CD14-positive monocyte (primary cell): Measurements from ENCODE around the gene AKAP12. TPM values are rescaled to one million over a fixed set of nuclear protein-coding genes. Genes with fewer than 3 reads are reported as not detected.
A peak's percentile ranks its signal among the peaks of the same experiment; 100 is the strongest.
"Not testable (repeated sequence)": the region's sequence is repeated elsewhere in the genome, so short reads cannot be mapped to it uniquely, and the experiment has no call there.

Source experiments
- DNase-seq, 3 donors: peaks; one replicate each; pipeline ENCODE4 v3.0.0-alpha.2; 2011 to 2022
- H2AFZ ChIP-seq: 2 replicates; pipeline ENCODE4 v1.6.0; 2012; ENCODE audit warnings: mild to moderate bottlenecking, low read depth, low read length, inconsistent platforms; ENCODE audit not compliant: insufficient read depth, poor library complexity, severe bottlenecking
- H3K27ac ChIP-seq, 2 donors: 1 replicate in 1 of 2; 2 replicates in 1 of 2; pipeline ENCODE4 v1.5.1; 2012 to 2013; ENCODE audit warnings: low read length in 2 of 2, control low read depth in 1 of 2, inconsistent platforms in 1 of 2, low read depth in 1 of 2, mild to moderate bottlenecking in 1 of 2
- H3K27me3 ChIP-seq, 2 donors: one replicate each; pipeline versions ENCODE4 v1.6.0 to v1.6.1; 2011 to 2013; ENCODE audit warnings: low read length in 2 of 2; ENCODE audit not compliant: control insufficient read depth in 2 of 2, insufficient read depth in 2 of 2
- H3K36me3 ChIP-seq, 2 donors: replicated peaks in 1 of 2; 1 replicate in 1 of 2; 2 replicates in 1 of 2; pipeline versions ENCODE4 v1.5.1 to v1.6.1; 2012 to 2013; ENCODE audit warnings: low read length in 2 of 2, control low read depth in 1 of 2, inconsistent platforms in 1 of 2, mild to moderate bottlenecking in 1 of 2; ENCODE audit not compliant: insufficient read depth in 2 of 2, control insufficient read depth in 1 of 2
- H3K4me1 ChIP-seq, 2 donors: 1 replicate in 1 of 2; 2 replicates in 1 of 2; pipeline versions ENCODE4 v1.5.1 to v1.6.1; 2012 to 2013; ENCODE audit warnings: low read length in 2 of 2, control low read depth in 1 of 2, inconsistent platforms in 1 of 2, mild to moderate bottlenecking in 1 of 2, moderate library complexity in 1 of 2; ENCODE audit not compliant: insufficient read depth in 2 of 2, control insufficient read depth in 1 of 2
- H3K4me2 ChIP-seq: replicated peaks from 2 replicates; pipeline ENCODE3; 2012; ENCODE audit warnings: low read length, moderate library complexity, mild to moderate bottlenecking; ENCODE audit not compliant: poor library complexity, severe bottlenecking; ENCODE audit errors: extremely low read depth
- H3K4me3 ChIP-seq, 3 experiments: fragments of 200-600 bp in 1 of 3; sonication (generic) in 1 of 3; replicated peaks in 1 of 3; 1 replicate in 2 of 3; 2 replicates in 1 of 3; pipeline ENCODE4 v1.5.1; 2011 to 2013; ENCODE audit warnings: low read length in 3 of 3, mild to moderate bottlenecking in 3 of 3, control low read depth in 2 of 3, low read depth in 2 of 3, inconsistent platforms in 1 of 3, moderate library complexity in 1 of 3
- H3K79me2 ChIP-seq: 2 replicates; pipeline ENCODE4 v1.6.0; 2012; ENCODE audit warnings: mild to moderate bottlenecking, control low read depth, inconsistent platforms, low read length, moderate library complexity; ENCODE audit not compliant: insufficient read depth
- H3K9ac ChIP-seq: 2 replicates; pipeline ENCODE4 v1.6.0; 2017; ENCODE audit warnings: low read length, mild to moderate bottlenecking; ENCODE audit not compliant: insufficient read depth, poor library complexity, severe bottlenecking
- H3K9me3 ChIP-seq, 2 donors: replicated peaks in 1 of 2; 1 replicate in 1 of 2; 2 replicates in 1 of 2; pipeline versions ENCODE4 v1.5.1 to v1.6.1; 2012 to 2013; ENCODE audit warnings: low read length in 2 of 2, control low read depth in 1 of 2; ENCODE audit not compliant: control insufficient read depth in 1 of 2, insufficient read depth in 1 of 2
- H4K20me1 ChIP-seq: 2 replicates; pipeline ENCODE4 v1.6.0; 2012; ENCODE audit warnings: mild to moderate bottlenecking, low read length, control low read depth, moderate library complexity; ENCODE audit not compliant: insufficient read depth
- H3K27ac Mint-ChIP-seq, 7 donors: one replicate each; pipeline ENCODE4 v1.8.0; 2020; ENCODE audit warnings: mild to moderate bottlenecking in 7 of 7, mixed read lengths in 7 of 7, moderate library complexity in 6 of 7, inconsistent platforms in 2 of 7
- H3K27me3 Mint-ChIP-seq, 3 donors: one replicate each; pipeline ENCODE4 v1.8.0; 2021 to 2022; ENCODE audit warnings: low read depth in 3 of 3, mild to moderate bottlenecking in 3 of 3, mixed read lengths in 3 of 3, moderate library complexity in 3 of 3, inconsistent platforms in 1 of 3
- H3K36me3 Mint-ChIP-seq, 2 donors: one replicate each; pipeline ENCODE4 v1.8.0; 2020; ENCODE audit warnings: mixed read lengths in 2 of 2, inconsistent platforms in 1 of 2, mild to moderate bottlenecking in 1 of 2
- H3K4me1 Mint-ChIP-seq: one replicate; pipeline ENCODE4 v1.8.0; 2020; ENCODE audit warnings: mild to moderate bottlenecking, mixed read lengths
- H3K4me3 Mint-ChIP-seq, 2 donors: one replicate each; pipeline ENCODE4 v1.8.0; 2020; ENCODE audit warnings: mild to moderate bottlenecking in 2 of 2, mixed read lengths in 2 of 2, moderate library complexity in 1 of 2
- H3K9me3 Mint-ChIP-seq, 7 donors: one replicate each; pipeline ENCODE4 v1.8.0; 2020 to 2022; ENCODE audit warnings: mixed read lengths in 7 of 7, mild to moderate bottlenecking in 6 of 7, moderate library complexity in 6 of 7, inconsistent platforms in 2 of 7
- CTCF ChIP-seq: fragments of 200-600 bp; IDR thresholded peaks from one replicate; pipeline ENCODE4 v1.8.0; 2022; ENCODE audit warnings: antibody characterized with exemption, mild to moderate bottlenecking
- WGBS: methylation state at CpG from one replicate; pipeline ENCODE4 v1.1.5; 2013; ENCODE audit warnings: missing lambda C conversion rate; ENCODE audit not compliant: insufficient coverage; 5-methylcytosine and 5-hydroxymethylcytosine counted together
- intact Hi-C, 2 donors: fragments of 100-400 bp; cut with micrococcal nuclease; formaldehyde crosslinking; loops; one replicate each; pipeline versions ENCODE4 v1.15.0 to v1.15.1; 2023
- polyA plus RNA-seq, 3 donors: library from polyadenylated mRNA; depleted of rRNA in 1 of 3; unstranded in 2 of 3; stranded (reverse) in 1 of 3; fragments of 300-500 nt in 2 of 3; fragments of >200 nt in 1 of 3; fragmentation: Illumina TruSeq in 2 of 3; gene quantifications; 1 replicate in 2 of 3; 2 replicates in 1 of 3; pipeline ENCODE4 v1.2.3, GENCODE V29; 2012 to 2021

Gene AKAP12
- polyA plus RNA-seq, 3 donors: 0.01 TPM; not detected in 2

- H3K27ac ChIP-seq: no peak overlapping the region
- no peak overlapping the region for H3K9ac ChIP-seq
- no peaks in the 10 kb centered on the region for H3K79me2 ChIP-seq
- no peaks in the 10 kb centered on the region for H3K36me3 ChIP-seq
- H3K27me3 Mint-ChIP-seq: peaks cover 0 to 4% (median 3%) of the 10 kb centered on the region in 3 donors
- no peaks in the 10 kb centered on the region for H3K27me3 ChIP-seq
- H3K4me2 ChIP-seq: no peak overlapping the region
- H3K9me3 ChIP-seq: peaks cover 15 to 19% of the 10 kb centered on the region in 2 donors
- no peak for TF ChIP-seq CTCF
- 97% methylated on average over 8 of the region's 14 CpGs for WGBS
- H3K9me3 Mint-ChIP-seq: peaks cover 3 to 26% (median 19%) of the 10 kb centered on the region in 7 donors
- no peak overlapping the region for H3K27ac Mint-ChIP-seq
- no peaks in the 10 kb centered on the region for H4K20me1 ChIP-seq
- no peaks in the 10 kb centered on the region for H3K36me3 Mint-ChIP-seq
- intact Hi-C loops: no loop called here
- DNase-seq: no peak
- H3K4me1 ChIP-seq: no peaks in the 10 kb centered on the region
- no peak overlapping the region for H3K4me3 ChIP-seq
- H2AFZ ChIP-seq: no peak overlapping the region
- H3K4me1 Mint-ChIP-seq: no peaks in the 10 kb centered on the region
- no peak overlapping the region for H3K4me3 Mint-ChIP-seq
These were observed 71.3 kb downstream of the AKAP12 start for GRCh38 chr6:151310852-151311767.

- H3K9ac ChIP-seq: no peak overlapping the region
- H3K27me3 ChIP-seq: no peaks in the 10 kb centered on the region
- H3K4me1 ChIP-seq: no peaks in the 10 kb centered on the region
- H3K4me2 ChIP-seq: no peak overlapping the region
- intact Hi-C loops: no loop called here
- peaks cover 8 to 39% (median 30%) of the 10 kb centered on the region in 7 donors for H3K9me3 Mint-ChIP-seq
- no peak for TF ChIP-seq CTCF
- H3K4me1 Mint-ChIP-seq: no peaks in the 10 kb centered on the region
- no peaks in the 10 kb centered on the region for H3K79me2 ChIP-seq
- no peaks in the 10 kb centered on the region for H3K36me3 Mint-ChIP-seq
- H3K36me3 ChIP-seq: no peaks in the 10 kb centered on the region
- DNase-seq: no peak
- H4K20me1 ChIP-seq: no peaks in the 10 kb centered on the region
- no peak overlapping the region for H3K27ac ChIP-seq
- H3K4me3 Mint-ChIP-seq: no peak overlapping the region
- no peak overlapping the region for H2AFZ ChIP-seq
- peaks cover 24 to 29% of the 10 kb centered on the region in 2 donors for H3K9me3 ChIP-seq
- 75% methylated on average over 3 of the region's 5 CpGs for WGBS
- no peak overlapping the region for H3K27ac Mint-ChIP-seq
- H3K27me3 Mint-ChIP-seq: peaks cover 0 to 2% (median 2%) of the 10 kb centered on the region in 3 donors
- H3K4me3 ChIP-seq: no peak overlapping the region
These were observed 73.3 kb downstream of the AKAP12 start for GRCh38 chr6:151313066-151313491.

GRCh38 chr6:151315661-151316060 lies 75.9 kb downstream of the AKAP12 start:
- H3K9ac ChIP-seq, H3K4me1 ChIP-seq, H3K4me3 Mint-ChIP-seq, H3K27ac Mint-ChIP-seq, H2AFZ ChIP-seq, H3K4me1 Mint-ChIP-seq, H3K27ac ChIP-seq, H3K4me2 ChIP-seq, H3K36me3 ChIP-seq, H3K36me3 Mint-ChIP-seq, intact Hi-C loops, H3K27me3 Mint-ChIP-seq, H4K20me1 ChIP-seq, H3K27me3 ChIP-seq, H3K4me3 ChIP-seq, H3K79me2 ChIP-seq: not testable (repeated sequence)
- peak in 1 of 3 donors; percentile 19 for DNase-seq
- WGBS: no CpG with 5 or more reads among the region's 3 CpGs
- peaks cover 8 to 44% (median 32%) of the 10 kb centered on the region in 7 donors for H3K9me3 Mint-ChIP-seq
- peaks cover 24 to 29% of the 10 kb centered on the region in 2 donors for H3K9me3 ChIP-seq
